GM12878 (cell line): ENCODE measurements around the gene RALGPS2. TPM values are rescaled to one million over a fixed set of nuclear protein-coding genes. Genes with fewer than 3 reads are reported as not detected.

Experiments
- CREB1 ChIP-seq: IDR thresholded peaks from 2 replicates; pipeline ENCODE4 v1.6.1; 2012; ENCODE audit warnings: low read depth, mild to moderate bottlenecking, inconsistent platforms
- E2F4 ChIP-seq: IDR thresholded peaks from 2 replicates; pipeline ENCODE4 v1.6.1; 2012; ENCODE audit warnings: low read depth, low read length, improper control_type of control experiment
- PML ChIP-seq: IDR thresholded peaks from 2 replicates; pipeline ENCODE4 v1.6.1; 2012; ENCODE audit warnings: low read length, inconsistent platforms
- RUNX3 ChIP-seq: IDR thresholded peaks from 2 replicates; pipeline ENCODE4 v1.6.1; 2012; ENCODE audit warnings: low read length, inconsistent platforms
- TAF1 ChIP-seq: IDR thresholded peaks from 2 replicates; pipeline ENCODE4 v1.6.1; 2011; ENCODE audit warnings: mild to moderate bottlenecking, low read depth, low read length, borderline replicate concordance
- TBL1XR1 ChIP-seq: IDR thresholded peaks from 2 replicates; pipeline ENCODE4 v1.6.1; 2012; ENCODE audit warnings: low read depth, low read length, improper control_type of control experiment
- ZBTB40 ChIP-seq: fragments of 450-650 bp; IDR thresholded peaks from 2 replicates; pipeline ENCODE4 v1.6.1; 2016; ENCODE audit warnings: mild to moderate bottlenecking, moderate library complexity, borderline replicate concordance
- polyA plus RNA-seq, 11 experiments: library from polyadenylated mRNA; depleted of rRNA in 4 of 11; unstranded in 6 of 11; stranded (reverse) in 5 of 11; fragments of >200 nt; fragmentation: Nextera tagmentation in 4 of 11; fragmentation: Illumina TruSeq in 1 of 11; extraction: Ambion mirVana in 4 of 11; extraction: Trizol in 1 of 11; gene quantifications; 1 replicate in 1 of 11; 2 replicates in 10 of 11; pipeline versions ENCODE4 v1.2.1 to v1.2.3, GENCODE V29; 2011 to 2016; ENCODE audit warnings: inconsistent platforms in 2 of 11, missing spikeins in 2 of 11, low read depth in 1 of 11
- total RNA-seq, 4 experiments: library from RNA; depleted of rRNA in 3 of 4; stranded (reverse); fragments of >200 nt in 3 of 4; fragmentation: Illumina TruSeq in 1 of 4; extraction: Trizol in 1 of 4; gene quantifications; 2 replicates each; pipeline versions ENCODE4 v1.2.1 to v1.2.3, GENCODE V29; 2013 to 2021
- TF ChIP-seq, protein P1 (sequence below): fragments of 450-650 bp; conservative IDR thresholded peaks from 2 replicates; pipeline ENCODE4 v1.6.1; 2017; ENCODE audit warnings: mild to moderate bottlenecking, moderate library complexity

Gene RALGPS2
- total and polyA plus RNA-seq, 10 of the 15 experiments (the other 5 are each of a cell fraction or from before 2014, with no cell fraction given), result 0.08 to 3.7 (median 0.50) TPM

GRCh38 chr1:178738780-178739179, 13.7 kb downstream of the RALGPS2 start (continued):
- TF ChIP-seq ZBTB40, result no peak
- TF ChIP-seq TAF1, result no peak
- TF ChIP-seq RUNX3, result no peak
- TF ChIP-seq, protein P1, sequence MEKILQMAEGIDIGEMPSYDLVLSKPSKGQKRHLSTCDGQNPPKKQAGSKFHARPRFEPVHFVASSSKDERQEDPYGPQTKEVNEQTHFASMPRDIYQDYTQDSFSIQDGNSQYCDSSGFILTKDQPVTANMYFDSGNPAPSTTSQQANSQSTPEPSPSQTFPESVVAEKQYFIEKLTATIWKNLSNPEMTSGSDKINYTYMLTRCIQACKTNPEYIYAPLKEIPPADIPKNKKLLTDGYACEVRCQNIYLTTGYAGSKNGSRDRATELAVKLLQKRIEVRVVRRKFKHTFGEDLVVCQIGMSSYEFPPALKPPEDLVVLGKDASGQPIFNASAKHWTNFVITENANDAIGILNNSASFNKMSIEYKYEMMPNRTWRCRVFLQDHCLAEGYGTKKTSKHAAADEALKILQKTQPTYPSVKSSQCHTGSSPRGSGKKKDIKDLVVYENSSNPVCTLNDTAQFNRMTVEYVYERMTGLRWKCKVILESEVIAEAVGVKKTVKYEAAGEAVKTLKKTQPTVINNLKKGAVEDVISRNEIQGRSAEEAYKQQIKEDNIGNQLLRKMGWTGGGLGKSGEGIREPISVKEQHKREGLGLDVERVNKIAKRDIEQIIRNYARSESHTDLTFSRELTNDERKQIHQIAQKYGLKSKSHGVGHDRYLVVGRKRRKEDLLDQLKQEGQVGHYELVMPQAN, result no peak
- TF ChIP-seq E2F4, result no peak
- no peak for TF ChIP-seq TBL1XR1
- TF ChIP-seq CREB1, result no peak
- TF ChIP-seq PML, result no peak
